ENCODE results near the gene BOC. TPM values are rescaled to one million over a fixed set of nuclear protein-coding genes. Genes with fewer than 3 reads are reported as not detected.

Gene BOC
- total and polyA plus RNA-seq, 2 experiments from 2014 or later, result 17.9 to 28.2 TPM

DNA sequence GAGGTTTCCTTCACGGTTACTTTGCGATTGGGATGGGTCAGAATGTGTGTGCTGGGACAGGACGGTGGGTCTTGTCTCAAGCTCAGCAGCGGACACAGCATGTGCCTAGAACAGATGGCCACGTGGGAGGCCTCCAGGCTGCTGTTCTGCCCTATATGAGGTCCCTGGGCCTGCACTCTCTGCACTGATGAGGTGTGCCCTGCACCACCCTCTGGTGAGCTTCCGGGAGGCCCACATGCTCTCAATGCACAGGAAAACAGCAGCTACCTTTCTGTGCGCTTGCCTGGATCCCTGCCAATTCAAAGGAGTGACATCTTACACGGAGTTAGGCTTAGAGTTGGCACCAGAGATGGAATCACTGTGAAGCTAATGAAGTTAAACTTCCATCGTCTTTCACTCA is 59.8 kb downstream of the BOC start:
- Histone ChIP-seq H3K4me2 (no peak overlapping the region), H3K36me3 (replicated peaks; ENCODE audit: insufficient read depth, low read depth) (no peaks in the 10 kb centered on the region), H3K4me3 (no peak overlapping the region), H3K79me2 (no peaks in the 10 kb centered on the region), H3K9me3 (ENCODE audit: low read depth) (no peaks in the 10 kb centered on the region), H3K27me3 (no peaks in the 10 kb centered on the region), H3K4me1 (ENCODE audit: insufficient read depth) (no peaks in the 10 kb centered on the region), H2AFZ (no peak overlapping the region), H3K27ac (no peak overlapping the region), H4K20me1 (ENCODE audit: insufficient read depth, poor library complexity, severe bottlenecking) (no peaks in the 10 kb centered on the region), H3K9me2 (replicated peaks; ENCODE audit: insufficient read depth) (no peaks in the 10 kb centered on the region)
- TF ChIP-seq EZH2 (IDR thresholded peaks at IDR 0.05; ENCODE audit: borderline replicate concordance) (no peak), EZH2phosphoT487 (IDR thresholded peaks at IDR 0.05; ENCODE audit: low read depth, severe bottlenecking, unreplicated experiment) (no peak)
- TF ChIP-seq, protein P1, sequence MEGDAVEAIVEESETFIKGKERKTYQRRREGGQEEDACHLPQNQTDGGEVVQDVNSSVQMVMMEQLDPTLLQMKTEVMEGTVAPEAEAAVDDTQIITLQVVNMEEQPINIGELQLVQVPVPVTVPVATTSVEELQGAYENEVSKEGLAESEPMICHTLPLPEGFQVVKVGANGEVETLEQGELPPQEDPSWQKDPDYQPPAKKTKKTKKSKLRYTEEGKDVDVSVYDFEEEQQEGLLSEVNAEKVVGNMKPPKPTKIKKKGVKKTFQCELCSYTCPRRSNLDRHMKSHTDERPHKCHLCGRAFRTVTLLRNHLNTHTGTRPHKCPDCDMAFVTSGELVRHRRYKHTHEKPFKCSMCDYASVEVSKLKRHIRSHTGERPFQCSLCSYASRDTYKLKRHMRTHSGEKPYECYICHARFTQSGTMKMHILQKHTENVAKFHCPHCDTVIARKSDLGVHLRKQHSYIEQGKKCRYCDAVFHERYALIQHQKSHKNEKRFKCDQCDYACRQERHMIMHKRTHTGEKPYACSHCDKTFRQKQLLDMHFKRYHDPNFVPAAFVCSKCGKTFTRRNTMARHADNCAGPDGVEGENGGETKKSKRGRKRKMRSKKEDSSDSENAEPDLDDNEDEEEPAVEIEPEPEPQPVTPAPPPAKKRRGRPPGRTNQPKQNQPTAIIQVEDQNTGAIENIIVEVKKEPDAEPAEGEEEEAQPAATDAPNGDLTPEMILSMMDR (IDR thresholded peaks at IDR 0.05; ENCODE audit: poor library complexity), result no peak
- no peak for DNase-seq (ENCODE audit: low spot score)
- WGBS (ENCODE audit: low lambda C conversion rate, missing lambda C conversion rate), result 87% methylated on average over 9 of the region's 9 CpGs

DNA sequence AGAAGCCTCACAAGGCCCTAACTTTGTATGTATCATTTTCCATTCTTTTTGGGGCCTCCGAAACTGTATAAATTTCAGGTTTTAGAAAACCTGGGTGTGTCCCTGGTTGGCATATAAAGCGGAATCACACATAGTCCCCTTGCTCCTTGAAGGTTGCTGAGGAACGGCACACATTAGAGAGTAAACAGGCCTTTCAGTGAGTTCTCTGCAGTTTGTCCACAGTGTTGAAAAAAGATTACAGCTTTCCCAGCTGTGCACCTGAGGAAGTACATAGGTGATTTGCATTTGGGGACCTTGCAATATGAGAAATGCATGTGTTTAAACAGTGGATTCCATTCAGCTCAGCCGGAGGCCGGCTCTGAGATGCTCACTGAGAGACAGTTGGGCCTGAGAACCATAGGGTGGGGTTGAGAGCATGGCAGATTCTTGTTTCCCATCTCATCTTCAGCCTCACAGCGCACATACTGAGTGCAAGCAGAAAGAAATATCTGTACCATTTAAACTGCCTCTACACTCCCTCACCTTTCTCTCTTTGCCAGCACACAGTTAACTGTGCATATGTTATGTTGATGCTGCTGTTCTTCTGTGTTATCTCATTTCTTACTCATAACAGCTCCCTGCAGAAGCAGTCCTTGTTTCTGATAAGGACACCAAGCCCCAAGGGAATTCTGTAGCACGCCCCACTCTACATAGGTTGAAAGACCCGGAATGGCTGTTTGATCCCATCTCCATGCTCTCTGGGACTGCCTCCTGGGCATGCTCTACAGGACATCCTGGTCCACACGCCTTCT is 60.4 kb downstream of the BOC start:
- H2AFZ ChIP-seq, result no peak overlapping the region
- H3K79me2 ChIP-seq, result no peaks in the 10 kb centered on the region
- H3K4me1 ChIP-seq (ENCODE audit: insufficient read depth), result no peaks in the 10 kb centered on the region
- H3K4me3 ChIP-seq, result no peak overlapping the region
- TF ChIP-seq EZH2phosphoT487 (IDR thresholded peaks at IDR 0.05; ENCODE audit: low read depth, severe bottlenecking, unreplicated experiment) (no peak), EZH2 (IDR thresholded peaks at IDR 0.05; ENCODE audit: borderline replicate concordance) (no peak)
- TF ChIP-seq, protein P1 (IDR thresholded peaks at IDR 0.05; ENCODE audit: poor library complexity), result no peak
- H3K9me3 ChIP-seq (ENCODE audit: low read depth), result no peaks in the 10 kb centered on the region
- no peaks in the 10 kb centered on the region for H3K36me3 ChIP-seq (replicated peaks; ENCODE audit: insufficient read depth, low read depth)
- DNase-seq (ENCODE audit: low spot score), result no peak
- H3K9me2 ChIP-seq (replicated peaks; ENCODE audit: insufficient read depth), result no peaks in the 10 kb centered on the region
- no peaks in the 10 kb centered on the region for H4K20me1 ChIP-seq (ENCODE audit: insufficient read depth, poor library complexity, severe bottlenecking)
- no peak overlapping the region for H3K27ac ChIP-seq
- no peak overlapping the region for H3K4me2 ChIP-seq
- WGBS (ENCODE audit: low lambda C conversion rate, missing lambda C conversion rate), result 81% methylated on average over 9 of the region's 9 CpGs
- no peaks in the 10 kb centered on the region for H3K27me3 ChIP-seq

DNA sequence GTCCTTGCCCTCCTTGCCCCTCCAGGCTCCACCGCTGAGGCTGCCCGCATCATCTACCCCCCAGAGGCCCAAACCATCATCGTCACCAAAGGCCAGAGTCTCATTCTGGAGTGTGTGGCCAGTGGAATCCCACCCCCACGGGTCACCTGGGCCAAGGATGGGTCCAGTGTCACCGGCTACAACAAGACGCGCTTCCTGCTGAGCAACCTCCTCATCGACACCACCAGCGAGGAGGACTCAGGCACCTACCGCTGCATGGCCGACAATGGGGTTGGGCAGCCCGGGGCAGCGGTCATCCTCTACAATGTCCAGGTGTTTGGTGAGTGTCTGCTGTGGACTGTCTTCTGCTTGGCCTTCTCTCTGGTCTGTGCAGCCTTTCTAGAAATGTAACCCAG is 61.0 kb downstream of the BOC start:
- Histone ChIP-seq H2AFZ (no peak overlapping the region), H3K27me3 (no peaks in the 10 kb centered on the region), H3K4me3 (no peak overlapping the region), H3K4me1 (ENCODE audit: insufficient read depth) (no peaks in the 10 kb centered on the region), H4K20me1 (ENCODE audit: insufficient read depth, poor library complexity, severe bottlenecking) (no peaks in the 10 kb centered on the region), H3K27ac (no peak overlapping the region), H3K9me3 (ENCODE audit: low read depth) (no peaks in the 10 kb centered on the region), H3K4me2 (no peak overlapping the region), H3K9me2 (replicated peaks; ENCODE audit: insufficient read depth) (no peaks in the 10 kb centered on the region), H3K36me3 (replicated peaks; ENCODE audit: insufficient read depth, low read depth) (no peaks in the 10 kb centered on the region), H3K79me2 (no peaks in the 10 kb centered on the region)
- WGBS (ENCODE audit: low lambda C conversion rate, missing lambda C conversion rate), result 96% methylated on average over 13 of the region's 13 CpGs
- DNase-seq (ENCODE audit: low spot score), result no peak
- no peak for TF ChIP-seq EZH2phosphoT487 (IDR thresholded peaks at IDR 0.05; ENCODE audit: low read depth, severe bottlenecking, unreplicated experiment)
- no peak for TF ChIP-seq EZH2 (IDR thresholded peaks at IDR 0.05; ENCODE audit: borderline replicate concordance)
- TF ChIP-seq, protein P1 (IDR thresholded peaks at IDR 0.05; ENCODE audit: poor library complexity), result no peak
